Endothelial cell of umbilical vein (primary cell): ENCODE results near the gene AGRN. TPM values are rescaled to one million over a fixed set of nuclear protein-coding genes. Genes with fewer than 3 reads are reported as not detected.

ENCODE experiments used
- BruUV-seq: library from RNA; stranded (reverse); fragments of 400-500 nt; replicated peaks from 2 replicates; lab custom pipeline; 2021; lab: Mats Ljungman, UMichigan
- CTCF ChIA-PET: fragments of 300-600, 350-600 bp; sonication (Branson Sonifier 250); formaldehyde crosslinking; loops from one replicate; lab custom pipeline; 2021; ENCODE audit warnings: antibody characterized with exemption, inconsistent platforms; lab: Charles Lee
- POLR2A ChIA-PET: fragments of 300-600, 350-600 bp; sonication (Branson Sonifier 250); formaldehyde crosslinking; loops from one replicate; lab custom pipeline; 2021; ENCODE audit warnings: antibody characterized with exemption, inconsistent platforms; lab: Charles Lee
- DNase-seq: peaks from one replicate; pipeline ENCODE4 v3.0.0-alpha.2; 2011; ENCODE audit warnings: low read depth, low spot score
- FAIRE-seq: peaks from 2 replicates; lab custom pipeline; 2011; peaks lifted over from hg19 to GRCh38; lab: Jason Lieb, UNC
- H2AFZ ChIP-seq: 2 replicates; pipeline ENCODE4 v1.6.0; 2012; ENCODE audit warnings: low read depth, low read length, control low read depth, inconsistent platforms
- H3K27ac ChIP-seq: 2 replicates; pipeline ENCODE4 v1.5.1; 2011; ENCODE audit warnings: low read depth, mild to moderate bottlenecking, control low read depth, low read length, moderate library complexity; ENCODE audit not compliant: insufficient read depth
- H3K27me3 ChIP-seq, 2 experiments: 2 replicates each; pipeline versions ENCODE4 v1.6.0 to v1.6.1; 2011; ENCODE audit warnings: low read length in 2 of 2, mixed read lengths in 1 of 2; ENCODE audit not compliant: control insufficient read depth in 2 of 2, insufficient read depth in 2 of 2
- H3K36me3 ChIP-seq, 2 experiments: 2 replicates in 1 of 2; 3 replicates in 1 of 2; pipeline ENCODE4 v1.5.1; 2011; ENCODE audit warnings: low read length in 2 of 2, mild to moderate bottlenecking in 1 of 2, moderate library complexity in 1 of 2; ENCODE audit not compliant: control insufficient read depth in 2 of 2, insufficient read depth in 2 of 2; ENCODE audit errors: extremely low read depth in 1 of 2
- H3K4me1 ChIP-seq: 3 replicates; pipeline ENCODE4 v1.5.1; 2011; ENCODE audit warnings: mild to moderate bottlenecking, low read length; ENCODE audit not compliant: control insufficient read depth, insufficient read depth; ENCODE audit errors: extremely low read depth
- H3K4me2 ChIP-seq: 2 replicates; pipeline ENCODE4 v1.6.1; 2011; ENCODE audit warnings: low read length, control low read depth, mixed read lengths; ENCODE audit not compliant: insufficient read depth
- H3K4me3 ChIP-seq, 3 experiments: fragments of 200-600 bp in 1 of 3; sonication (generic), shearing (Covaris generic) in 1 of 3; replicated peaks in 1 of 3; 2 replicates each; pipeline ENCODE4 v1.5.1; 2011 to 2016; ENCODE audit warnings: control low read depth in 3 of 3, low read length in 3 of 3, mild to moderate bottlenecking in 2 of 3, inconsistent platforms in 1 of 3, low read depth in 1 of 3, moderate library complexity in 1 of 3; ENCODE audit not compliant: insufficient read depth in 1 of 3
- H3K79me2 ChIP-seq: 2 replicates; pipeline ENCODE4 v1.6.0; 2012; ENCODE audit warnings: low read length, inconsistent platforms; ENCODE audit not compliant: control insufficient read depth, insufficient read depth
- H3K9ac ChIP-seq: replicated peaks from 2 replicates; pipeline ENCODE3; 2011; ENCODE audit warnings: low read length, control low read depth; ENCODE audit not compliant: insufficient read depth; ENCODE audit errors: extremely low read depth
- H3K9me1 ChIP-seq: replicated peaks from 3 replicates; pipeline ENCODE4 v1.6.0; 2011; ENCODE audit warnings: mild to moderate bottlenecking, low read length; ENCODE audit not compliant: control insufficient read depth, insufficient read depth; ENCODE audit errors: extremely low read depth
- H3K9me3 ChIP-seq: replicated peaks from 2 replicates; pipeline ENCODE4 v1.5.1; 2012; ENCODE audit warnings: low read length, inconsistent platforms; ENCODE audit not compliant: control insufficient read depth, insufficient read depth
- H4K20me1 ChIP-seq: replicated peaks from 2 replicates; pipeline ENCODE3; 2011; ENCODE audit warnings: mild to moderate bottlenecking, low read length; ENCODE audit not compliant: control insufficient read depth, insufficient read depth; ENCODE audit errors: extremely low read depth
- FOS ChIP-seq: IDR thresholded peaks from 2 replicates; pipeline ENCODE4 v1.6.1; 2011; ENCODE audit warnings: mild to moderate bottlenecking, low read length, moderate library complexity, borderline replicate concordance; ENCODE audit not compliant: insufficient read depth
- MYC ChIP-seq: IDR thresholded peaks from one replicate; pipeline ENCODE4 v1.6.1; 2011; ENCODE audit warnings: mild to moderate bottlenecking, low read depth, low read length
- POLR2AphosphoS5 ChIP-seq: IDR thresholded peaks from 2 replicates; pipeline ENCODE4 v1.6.1; 2012; ENCODE audit warnings: low read depth, mild to moderate bottlenecking, control low read depth, low read length, moderate library complexity; ENCODE audit not compliant: insufficient read depth
- dilution Hi-C: fragments of 300-500 bp; cut with MboI; formaldehyde crosslinking; loops from one replicate; pipeline ENCODE4 v1.15.0; 2019; ENCODE audit warnings: low sequenced_read_pairs; ENCODE audit not compliant: extremely low pct_ligation_motif_present
- intact Hi-C: fragments of 100-400 bp; cut with micrococcal nuclease; formaldehyde crosslinking; loops from one replicate; pipeline ENCODE4 v1.10.0; 2022
- polyA plus RNA-seq, 4 experiments: library from polyadenylated mRNA; depleted of rRNA in 3 of 4; stranded (reverse) in 3 of 4; unstranded in 1 of 4; fragments of >200 nt; gene quantifications; 2 replicates each; pipeline versions ENCODE4 v1.2.1 to v1.2.3, GENCODE V29; 2011 to 2012; ENCODE audit warnings: missing spikeins in 1 of 4
- total RNA-seq: library from RNA; stranded (reverse); gene quantifications from 2 replicates; pipeline ENCODE4 v1.2.3, GENCODE V29; 2021
- TF ChIP-seq, protein P1 (sequence below): IDR thresholded peaks from 2 replicates; pipeline ENCODE4 v1.6.1; 2011; ENCODE audit not compliant: insufficient read depth, insufficient read length

AGRN gene
- total and polyA plus RNA-seq, 2 donors (not counting 3 experiments of a cell fraction or from before 2014, with no cell fraction given) = 66.6 to 67.8 TPM

DNA sequence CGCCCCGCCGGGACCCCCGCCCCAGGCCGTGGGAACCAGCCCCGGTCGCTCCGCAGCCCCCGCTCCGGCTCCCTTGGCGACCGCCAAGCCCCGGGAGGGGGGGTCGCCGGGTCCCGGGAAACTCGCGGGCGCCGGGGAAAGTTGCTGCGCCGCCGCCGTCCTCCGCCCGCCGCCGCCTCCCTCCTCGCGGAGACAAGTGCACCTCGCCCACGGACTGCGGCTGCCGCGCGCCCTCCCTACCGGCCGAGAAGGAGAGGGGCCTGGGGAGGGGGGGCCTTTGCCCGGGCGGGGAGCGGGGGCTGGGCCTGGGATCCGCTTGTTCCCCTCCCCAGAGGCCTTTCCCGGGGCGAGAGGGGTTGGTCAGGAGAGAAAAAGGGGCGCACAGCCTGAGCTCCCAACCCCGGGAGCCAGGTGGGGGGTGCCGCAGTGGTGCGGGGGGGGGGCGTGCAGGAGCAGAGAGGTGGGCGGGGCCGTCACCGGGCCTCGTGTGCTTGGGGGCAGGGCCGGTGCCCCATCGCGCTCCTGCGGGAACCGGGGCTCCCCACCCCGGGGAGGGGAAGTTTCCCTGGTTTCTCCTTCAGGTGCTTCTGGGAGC lies 592 bp downstream of the AGRN start:
- no TSS peak for BruUV-seq
- H3K36me3 ChIP-seq = no peaks in the 10 kb centered on the region
- no peaks in the 10 kb centered on the region for H3K9me3 ChIP-seq
- no peak for FAIRE-seq
- no peaks in the 10 kb centered on the region for H3K79me2 ChIP-seq
- H3K4me1 ChIP-seq = peaks cover 16% of the 10 kb centered on the region
- H3K4me2 ChIP-seq = peak overlapping the region; percentile 71
- H2AFZ ChIP-seq = peak overlapping the region; percentile 32
- intact Hi-C loops (loop anchor here (2.0 kb wide), 1 partner anchor 20 kb away; no protein-coding TSS in a partner anchor), dilution Hi-C loops (no loop called here)
- no peaks in the 10 kb centered on the region for H3K9me1 ChIP-seq
- no peak for DNase-seq
- H4K20me1 ChIP-seq = no peaks in the 10 kb centered on the region
- H3K27ac ChIP-seq = no peak overlapping the region
- ChIA-PET POLR2A (no interaction called here), CTCF (interaction anchor here (1.3 to 1.5 kb wide), 3 partner anchors 12 to 44 kb away, joined by 4 to 12 read pairs (median 5); no protein-coding TSS in a partner anchor)
- H3K27me3 ChIP-seq = no peaks in the 10 kb centered on the region
- peak overlapping the region; percentile 17 for H3K9ac ChIP-seq
- TF ChIP-seq MYC = no peak
- TF ChIP-seq, protein P1, sequence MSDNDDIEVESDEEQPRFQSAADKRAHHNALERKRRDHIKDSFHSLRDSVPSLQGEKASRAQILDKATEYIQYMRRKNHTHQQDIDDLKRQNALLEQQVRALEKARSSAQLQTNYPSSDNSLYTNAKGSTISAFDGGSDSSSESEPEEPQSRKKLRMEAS = no peak
- no peak for TF ChIP-seq FOS
- H3K4me3 ChIP-seq = peak overlapping the region; percentile 26 to 71 (median 50)

DNA sequence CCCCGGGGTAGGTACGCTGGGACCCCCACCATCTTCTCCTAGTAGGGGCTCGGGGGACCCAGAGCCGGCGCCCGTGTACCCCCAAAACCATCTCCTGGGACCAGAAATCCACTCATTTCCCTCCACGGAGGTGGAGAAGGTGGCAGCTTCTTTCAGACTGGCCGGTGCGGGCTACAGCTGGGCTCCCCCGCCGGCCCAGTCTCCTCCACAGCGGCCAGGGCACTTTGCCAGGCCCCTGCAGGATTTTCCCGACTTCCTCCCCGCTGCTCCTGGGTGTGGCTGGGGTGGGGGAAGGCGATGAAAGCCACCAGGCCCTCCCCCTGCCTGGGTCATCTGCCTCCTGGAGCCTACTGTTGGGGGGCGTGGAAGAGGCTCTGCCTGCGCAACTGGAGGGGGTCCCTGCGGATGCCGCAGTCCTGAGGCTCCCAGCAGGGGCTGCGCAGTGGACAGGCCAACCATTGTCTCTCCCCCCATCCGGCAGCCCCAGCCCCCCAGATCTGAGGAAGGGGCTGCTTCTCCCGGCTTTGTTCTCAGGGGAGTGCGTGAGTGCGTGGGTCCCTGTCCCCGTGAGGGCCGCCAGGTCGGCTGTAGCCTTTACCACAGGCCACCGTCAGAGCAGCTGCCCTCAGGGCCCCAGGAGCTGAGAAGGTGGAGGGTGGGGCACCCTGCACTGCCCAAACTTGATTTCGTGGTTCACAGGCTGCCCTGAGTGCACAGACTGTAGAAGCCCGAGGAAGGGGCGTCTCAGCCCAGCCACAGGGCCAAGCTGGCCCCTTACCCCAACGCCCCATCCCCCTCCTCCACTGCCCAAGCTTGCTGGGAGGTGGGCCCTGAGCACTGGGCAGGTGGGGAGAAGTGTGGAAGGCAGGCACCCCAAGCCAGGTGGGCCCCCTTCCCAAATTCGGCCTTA lies 1.3 kb downstream of the AGRN start:
- no peaks in the 10 kb centered on the region for H3K9me1 ChIP-seq
- H4K20me1 ChIP-seq = no peaks in the 10 kb centered on the region
- TF ChIP-seq, protein P1 = no peak
- peak; percentile 59 for TF ChIP-seq POLR2AphosphoS5
- FAIRE-seq = peak; percentile 49
- no peaks in the 10 kb centered on the region for H3K9me3 ChIP-seq
- no peak overlapping the region for H3K9ac ChIP-seq
- H3K79me2 ChIP-seq = no peaks in the 10 kb centered on the region
- dilution Hi-C loops = no loop called here
- H3K4me1 ChIP-seq = peaks cover 16% of the 10 kb centered on the region
- peak overlapping the region; percentile 26 to 71 (median 50) for H3K4me3 ChIP-seq
- BruUV-seq = no TSS peak
- H3K27me3 ChIP-seq = no peaks in the 10 kb centered on the region
- H3K36me3 ChIP-seq = no peaks in the 10 kb centered on the region
- peak overlapping the region; percentile 71 for H3K4me2 ChIP-seq
- peak; percentile 46 for DNase-seq
- H3K27ac ChIP-seq = no peak overlapping the region
- ChIA-PET POLR2A (no interaction called here), CTCF (interaction anchor here (1.5 kb wide), 1 partner anchor 18 kb away, joined by 5 read pairs; no protein-coding TSS in a partner anchor)
- no peak overlapping the region for H2AFZ ChIP-seq
- intact Hi-C loops = loop anchor here (2.0 kb wide), 1 partner anchor 20 kb away; no protein-coding TSS in a partner anchor
